ENCODE results near the gene C5orf47.

The C5orf47 gene, protein sequence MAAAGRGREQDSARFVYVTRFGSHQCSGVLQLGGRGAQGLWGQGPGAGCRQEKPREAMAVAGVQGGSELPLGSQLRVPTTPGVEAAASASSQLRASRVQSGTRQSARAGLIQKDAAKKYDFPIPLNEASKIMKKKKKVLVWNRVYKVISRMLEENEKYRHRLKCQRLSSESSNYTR

GRCh38 chr5:173988554-173989431 lies at the start of gene C5orf47:
Gene C5orf47, plus strand, starts transcription at chr5:173989170. Its CDS starts 94 bp downstream, at chr5:173989264.
- DNase-seq: no peak

DNA sequence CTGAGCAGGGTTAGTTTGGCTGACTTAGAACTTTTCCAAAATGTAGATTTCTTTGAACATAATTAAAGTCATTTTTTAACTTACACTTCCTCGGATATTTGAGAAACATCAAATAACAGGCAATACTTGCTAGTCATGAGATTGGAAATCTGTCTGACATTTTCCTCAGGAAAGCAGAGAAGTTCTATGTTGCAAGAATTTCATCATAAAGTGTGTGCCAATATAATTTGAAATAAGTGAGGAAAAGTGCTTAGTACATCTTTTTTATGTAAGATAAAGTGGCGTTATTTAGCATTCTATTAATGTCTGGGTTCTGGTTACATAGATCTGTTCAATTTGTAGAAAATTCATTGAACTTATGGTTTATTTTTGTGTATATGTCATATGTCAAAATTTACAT lies 48.7 kb upstream of the C5orf47 start:
- DNase-seq: no peak

DNA sequence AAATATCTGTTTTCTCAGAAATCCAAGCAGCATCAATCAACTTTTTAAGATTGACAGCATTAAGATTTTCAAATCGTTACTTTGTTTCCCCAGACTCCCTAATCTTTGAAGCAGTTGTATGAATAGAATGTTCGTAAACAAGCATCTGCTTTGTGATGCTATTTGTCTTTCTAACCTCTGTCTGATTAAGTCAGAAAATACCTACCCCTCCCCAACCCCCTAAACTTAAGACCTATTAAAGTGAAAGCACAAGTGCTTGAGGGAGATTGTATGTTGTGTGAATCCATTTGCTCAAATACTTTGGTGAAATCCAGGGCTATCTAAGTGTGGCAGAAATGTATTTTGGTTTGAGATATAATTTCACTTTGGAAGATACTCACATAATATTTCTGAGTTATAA lies 47.9 kb upstream of the C5orf47 start:
- DNase-seq: no peak

GRCh38 chr5:173941758-173942401 lies 47.1 kb upstream of the C5orf47 start:
- DNase-seq: no peak

GRCh38 chr5:173944511-173944910 lies 44.5 kb upstream of the C5orf47 start:
- no peak for DNase-seq

DNA sequence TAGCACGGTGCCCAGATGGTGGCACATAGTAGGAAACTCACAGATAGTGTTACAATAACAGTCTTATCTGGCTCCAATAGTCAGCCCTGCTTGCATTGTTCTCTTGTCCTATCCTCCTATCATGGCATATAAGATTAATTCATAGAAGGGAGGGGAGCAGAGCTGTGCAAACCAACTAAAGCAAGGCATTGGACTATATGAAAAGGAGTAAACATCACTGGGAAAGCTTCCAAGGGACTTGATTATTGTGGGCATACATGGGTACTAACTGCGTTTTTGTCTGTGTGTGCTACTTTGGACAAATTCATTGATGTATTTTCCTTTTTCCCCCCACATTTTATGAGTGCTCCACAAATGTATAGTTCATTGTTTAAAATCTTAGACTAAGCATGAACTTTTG lies 43.8 kb upstream of the C5orf47 start:
- no peak for DNase-seq

GRCh38 chr5:173946323-173946722 lies 42.6 kb upstream of the C5orf47 start:
- no peak for DNase-seq

GRCh38 chr5:173950829-173951228 lies 38.1 kb upstream of the C5orf47 start:
- DNase-seq: no peak

DNA sequence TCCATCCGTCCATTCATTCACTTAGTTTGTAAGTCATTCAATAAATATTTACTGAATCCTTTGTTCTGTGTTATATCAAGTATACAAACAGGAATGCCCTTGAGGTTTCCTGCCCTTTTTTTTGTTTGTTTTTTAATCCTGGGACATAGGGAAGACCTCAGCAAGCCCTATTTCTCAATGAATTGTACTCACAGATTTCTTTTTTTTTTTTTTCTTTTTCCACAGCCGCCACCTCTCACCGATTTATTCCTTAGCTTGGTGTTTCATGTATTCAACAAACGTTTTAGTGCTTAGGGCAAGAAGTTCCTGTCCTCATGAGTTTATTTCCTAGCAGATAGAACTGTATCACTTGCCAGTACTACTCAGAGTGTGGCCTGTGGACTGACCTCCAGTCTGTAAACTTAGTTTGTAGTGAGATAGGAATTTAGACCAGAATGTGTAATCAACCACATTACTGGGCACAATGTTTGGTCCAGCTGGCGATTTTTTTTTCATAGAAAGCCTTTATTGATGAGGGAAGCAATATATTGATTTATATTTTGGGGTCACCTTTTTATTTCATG lies 35.4 kb upstream of the C5orf47 start:
- DNase-seq: no peak

DNA sequence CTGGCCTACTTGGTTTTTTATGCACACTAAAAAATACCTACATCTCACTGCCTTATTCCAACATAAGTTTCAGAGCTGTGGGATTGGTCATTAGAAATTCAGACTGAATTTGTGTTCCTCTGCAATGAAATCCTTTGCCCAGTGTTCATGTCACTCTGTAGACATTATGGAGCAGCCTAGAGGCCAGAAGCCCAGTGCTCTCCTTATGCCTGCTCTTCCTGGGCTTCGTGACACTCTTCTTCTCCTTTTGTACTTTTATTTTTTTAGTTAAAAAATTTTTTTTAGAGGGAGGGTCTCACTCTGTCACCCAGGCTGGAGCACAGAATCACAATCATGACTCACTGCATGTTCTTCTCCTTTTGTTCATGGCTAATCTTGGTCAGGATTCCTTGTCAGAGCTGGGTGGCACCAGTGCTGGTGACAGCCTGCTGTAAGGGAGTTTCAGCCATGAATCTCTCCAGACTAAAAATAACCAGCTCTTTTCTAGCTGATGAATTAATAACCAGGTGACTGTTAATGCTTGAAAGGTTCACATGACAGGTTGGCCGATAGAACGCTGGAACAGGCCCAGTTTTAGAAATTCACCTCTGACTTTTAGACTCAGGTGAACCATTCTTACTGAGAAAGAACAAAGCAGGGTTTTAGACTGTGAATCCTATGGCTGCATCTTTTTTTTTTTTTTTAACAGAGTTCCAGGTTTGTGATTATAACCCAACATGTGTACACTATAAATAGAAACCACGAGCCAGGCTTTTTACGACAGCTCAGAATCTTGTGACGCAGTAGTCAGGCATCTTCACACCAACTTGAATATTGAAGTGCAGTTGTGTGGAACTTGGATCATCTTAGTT lies 34.1 kb upstream of the C5orf47 start:
- DNase-seq: no peak

DNA sequence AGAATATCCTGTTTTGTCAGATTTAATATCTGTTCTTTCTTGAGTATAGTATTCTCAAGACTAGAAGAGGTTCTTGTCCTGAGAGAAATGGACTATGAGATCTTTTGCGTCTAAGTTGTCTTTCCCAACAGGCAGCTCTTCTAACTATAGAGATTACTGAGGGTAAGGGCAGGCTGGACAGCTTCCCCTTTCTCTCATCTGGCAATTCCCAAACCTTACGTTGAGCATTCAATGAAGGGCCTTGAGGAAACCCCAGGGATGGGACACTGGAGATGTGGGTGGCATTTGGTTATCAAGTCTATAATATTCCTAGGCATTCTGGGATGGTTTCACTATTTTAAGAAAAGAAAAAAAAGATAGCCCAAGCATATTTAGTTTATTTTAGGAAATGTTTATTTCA lies 28.0 kb upstream of the C5orf47 start:
- no peak for DNase-seq

DNA sequence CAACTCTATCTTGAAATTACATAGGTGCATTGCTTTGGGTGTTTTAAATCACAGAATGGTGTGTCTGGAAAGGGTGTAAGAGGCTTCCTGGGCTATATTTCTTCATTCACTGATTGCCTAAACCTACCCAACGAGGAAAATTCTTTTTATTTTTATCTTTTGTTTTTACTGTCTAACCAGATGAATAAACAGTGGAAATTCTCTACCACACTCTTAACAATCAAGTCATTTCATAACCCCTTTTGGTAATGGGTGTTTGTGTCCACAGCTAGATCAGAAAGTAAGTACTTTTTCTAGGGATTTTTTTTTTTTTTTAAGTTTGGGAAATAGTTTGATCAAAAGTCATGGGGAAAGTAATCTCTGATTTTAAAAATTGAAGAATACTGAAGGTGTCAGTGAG lies 27.6 kb upstream of the C5orf47 start:
- DNase-seq: no peak

- no peak for DNase-seq
Measured at GRCh38 chr5:173962436-173962972, 26.5 kb upstream of the C5orf47 start.

DNA sequence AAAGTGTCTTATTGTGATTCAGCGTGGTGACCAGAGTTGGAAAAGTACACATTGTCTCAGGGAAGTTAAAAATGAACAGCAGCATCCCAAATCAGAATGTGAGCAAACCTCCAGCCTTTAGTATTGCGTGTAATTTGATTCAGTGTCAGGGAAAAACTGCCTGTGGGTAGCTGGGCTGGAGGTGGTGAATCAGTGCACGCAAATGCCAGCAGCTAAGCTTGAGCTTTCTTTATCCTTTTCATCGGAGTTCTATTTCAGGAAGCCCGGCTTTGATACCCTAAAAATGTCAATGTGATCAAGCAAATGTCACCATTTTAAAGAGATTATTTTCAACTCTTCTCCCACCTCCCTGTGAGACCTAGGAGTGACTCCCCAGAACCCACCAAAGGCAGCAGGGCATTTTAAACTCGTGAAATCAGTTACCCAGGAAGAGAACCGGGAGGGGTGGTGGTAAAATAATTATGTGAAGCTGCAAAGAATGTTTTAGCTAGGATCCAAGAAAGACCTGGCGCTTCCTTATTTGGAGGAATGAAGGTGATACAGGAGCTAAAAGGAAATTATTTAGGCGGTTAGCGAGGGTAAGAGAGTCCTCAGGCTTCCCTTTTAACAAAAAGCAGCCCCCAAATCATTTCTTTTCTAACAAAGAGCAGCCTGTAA lies 25.7 kb upstream of the C5orf47 start:
- DNase-seq: no peak

GRCh38 chr5:173963867-173964441 lies 25.0 kb upstream of the C5orf47 start:
- DNase-seq: no peak

DNA sequence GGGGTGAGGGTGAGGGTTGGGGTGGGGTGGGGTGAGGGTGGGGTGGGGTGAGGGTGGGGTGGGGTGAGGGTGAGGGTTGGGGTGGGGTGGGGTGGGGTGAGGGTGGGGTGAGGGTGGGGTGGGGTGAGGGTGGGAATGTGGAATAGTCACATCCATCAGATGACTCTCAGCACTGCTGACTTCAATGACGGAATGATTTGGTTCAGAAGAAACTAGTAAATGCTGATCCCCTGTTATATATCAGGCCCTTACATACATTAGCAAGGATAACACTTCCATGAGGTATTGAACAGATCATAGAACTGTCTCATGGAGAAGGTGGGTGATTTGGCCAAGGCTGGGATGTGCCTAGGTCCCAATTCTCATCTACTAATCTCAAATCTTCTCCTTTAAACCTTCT lies 24.5 kb upstream of the C5orf47 start:
- no peak for DNase-seq

DNA sequence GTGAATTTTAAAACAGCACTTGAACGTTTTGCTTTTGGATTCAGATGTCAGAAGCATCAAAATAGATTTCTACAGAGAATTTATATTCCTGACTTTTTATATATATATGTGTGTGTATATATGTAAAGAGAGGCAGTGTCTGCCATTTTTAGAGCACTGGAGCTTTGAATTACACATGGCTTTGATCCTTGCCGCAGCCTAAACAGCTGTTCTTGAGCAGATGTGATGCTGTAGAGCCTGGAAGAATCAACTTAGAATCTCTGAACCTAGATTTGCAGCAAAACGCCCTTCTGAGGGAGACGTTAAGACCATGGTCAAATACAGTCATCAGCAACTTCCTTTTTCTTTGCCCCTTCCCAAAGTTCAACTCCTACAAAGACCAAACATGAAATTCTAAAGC lies 21.7 kb upstream of the C5orf47 start:
- no peak for DNase-seq

GRCh38 chr5:173968154-173968797 lies 20.7 kb upstream of the C5orf47 start:
- DNase-seq: no peak

DNA sequence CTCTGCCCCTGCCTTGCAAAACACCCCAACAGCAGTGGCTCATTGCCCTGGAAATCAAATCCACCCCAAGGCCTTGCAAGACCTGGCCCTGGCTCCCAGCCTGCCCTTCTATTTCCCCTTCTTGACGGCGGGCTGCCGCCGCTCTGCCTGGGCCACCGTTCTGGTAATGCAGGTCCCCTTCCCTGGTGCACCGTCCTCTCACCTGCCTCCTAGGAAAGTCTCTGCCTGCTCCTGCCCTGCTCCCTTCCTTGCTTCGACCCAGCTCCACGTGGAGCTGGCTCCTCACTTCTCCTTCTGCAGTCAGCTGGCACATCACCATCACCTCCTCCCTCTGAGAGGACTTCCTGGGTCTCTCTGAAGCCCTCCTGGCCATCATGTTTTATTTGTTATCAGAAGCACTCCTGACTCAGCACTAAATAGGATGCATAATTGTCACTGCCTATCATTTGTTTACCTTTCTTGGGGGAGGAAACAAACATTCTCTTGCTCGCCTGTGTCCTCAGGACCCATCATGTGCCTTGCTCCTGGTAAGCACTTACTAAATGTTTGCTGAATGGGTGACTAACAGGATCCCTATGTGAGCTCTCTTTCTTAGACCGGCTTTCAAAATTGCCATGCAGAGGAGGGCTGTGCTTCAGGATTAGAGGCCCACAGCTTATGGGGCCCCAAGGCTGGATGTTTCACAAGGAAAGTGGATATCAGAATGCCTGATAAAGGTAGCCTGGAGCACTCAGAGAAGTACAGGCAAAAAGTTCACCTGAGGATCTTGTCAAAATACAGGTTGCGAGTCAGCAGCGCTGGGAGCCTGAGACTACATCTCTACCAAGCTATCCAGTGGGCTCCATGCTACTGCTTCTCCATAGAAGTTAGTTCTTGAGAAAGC lies 19.6 kb upstream of the C5orf47 start:
- no peak for DNase-seq

All from stimulated activated naive CD4-positive, alpha-beta T cell treated with Interleukin-2 at 50 U/mL for 16 hours (primary cell).